NCI-H446 (cell line): Measurements from ENCODE around the gene NID2.

Source experiments
- DNase-seq, 2 experiments: peaks; one replicate each; lab custom pipeline; 2025; lab: John Stamatoyannopoulos, UW

Gene NID2

DNA sequence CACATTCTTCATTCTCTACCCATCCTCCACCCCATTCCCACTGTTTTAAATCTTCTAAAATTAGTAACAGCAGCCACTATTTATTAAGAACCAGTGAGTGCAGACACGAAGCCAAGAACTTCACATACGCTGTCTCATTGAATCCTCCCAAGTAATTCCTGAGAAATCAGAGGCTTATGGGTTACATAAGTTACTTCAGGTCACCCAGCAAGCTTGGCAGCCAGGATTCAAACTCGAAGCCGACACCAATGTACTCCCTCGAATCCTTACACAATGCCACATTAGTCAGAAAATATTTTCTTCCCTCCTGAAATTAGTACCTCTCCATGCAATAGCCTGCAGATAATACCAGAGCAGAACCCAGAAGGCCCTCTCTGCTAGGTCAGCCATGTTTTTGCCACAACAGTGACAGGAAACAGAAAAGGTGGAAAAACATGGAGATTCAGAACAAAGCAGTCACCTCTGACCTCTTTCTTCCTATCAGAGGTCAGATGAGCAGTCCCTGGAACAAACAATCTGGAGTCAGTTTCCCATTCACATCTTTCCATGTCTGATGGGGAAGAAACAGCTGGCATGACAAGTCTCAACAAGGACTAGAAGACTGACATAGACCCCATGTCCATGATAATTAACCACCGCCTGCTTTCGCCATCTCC lies 16.4 kb downstream of the NID2 start:
- no peak for DNase-seq

- no peak for DNase-seq
These were observed 17.0 kb downstream of the NID2 start for GRCh38 chr14:52051871-52052270.

GRCh38 chr14:52051251-52051650 lies 17.6 kb downstream of the NID2 start:
- DNase-seq = no peak

DNA sequence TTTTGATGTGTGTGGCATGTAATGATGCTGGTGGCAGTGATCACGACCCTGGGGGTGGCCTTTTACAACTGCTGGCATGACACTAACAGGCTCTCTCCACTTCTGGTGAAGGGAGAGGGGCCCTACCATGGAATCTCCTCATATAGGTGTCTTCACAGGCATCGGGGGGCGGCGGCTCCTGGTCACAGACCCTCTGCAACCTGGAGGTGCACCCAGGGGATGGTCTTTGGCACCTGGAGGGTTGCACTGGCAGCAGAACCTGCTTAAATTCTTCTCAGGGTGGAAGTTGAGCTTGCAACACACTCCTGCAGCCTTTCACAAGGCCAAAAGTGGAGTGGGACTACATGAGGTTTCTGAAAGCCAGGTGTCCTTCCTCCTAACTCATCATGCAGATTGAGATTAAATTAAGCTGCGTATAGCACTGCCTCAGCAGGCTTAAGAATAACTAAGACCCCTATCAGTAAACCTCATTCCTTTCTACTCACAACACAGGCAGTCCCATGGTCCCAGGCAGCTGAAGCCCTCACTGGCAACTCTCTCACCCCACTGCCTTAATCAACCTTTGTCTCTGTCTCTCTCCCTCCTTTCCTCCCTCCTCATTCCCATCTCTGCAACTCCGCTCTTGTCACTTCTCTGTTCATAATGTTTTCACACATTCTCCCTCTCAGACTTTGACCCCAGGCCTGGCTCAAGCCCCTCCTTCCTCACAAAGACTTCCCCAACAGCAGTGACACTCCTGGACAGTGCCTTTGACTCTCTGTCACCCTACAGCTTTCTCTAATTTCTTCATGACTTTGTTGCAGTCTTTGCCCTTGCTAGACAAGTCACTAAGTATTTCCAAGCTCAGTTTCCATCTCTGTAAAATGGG lies 18.9 kb downstream of the NID2 start:
- no peak for DNase-seq

DNA sequence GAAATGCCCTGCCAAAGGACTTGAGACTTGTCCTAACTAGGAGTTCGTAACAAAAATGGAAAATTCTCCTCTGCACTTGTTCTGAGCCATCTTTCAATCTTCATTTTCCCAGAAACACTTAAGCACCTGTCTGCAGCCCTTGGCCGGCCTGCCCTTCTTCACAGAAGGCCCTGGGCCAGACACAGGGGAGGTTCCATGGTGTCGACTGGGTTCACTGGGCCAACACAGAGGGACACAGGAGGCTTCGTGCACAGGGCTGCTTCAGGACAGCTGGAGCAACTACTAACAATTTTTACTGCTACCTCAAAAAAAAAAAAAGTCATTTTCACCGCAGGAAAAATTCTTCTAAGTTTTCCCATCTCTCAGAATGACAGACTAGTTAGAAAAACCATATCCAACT lies 19.6 kb downstream of the NID2 start:
- DNase-seq = no peak

GRCh38 chr14:52048641-52049204 lies 20.1 kb downstream of the NID2 start:
- DNase-seq = peak; percentile 34 to 56

- no peak for DNase-seq
These were observed 20.7 kb downstream of the NID2 start for GRCh38 chr14:52048116-52048515.

DNA sequence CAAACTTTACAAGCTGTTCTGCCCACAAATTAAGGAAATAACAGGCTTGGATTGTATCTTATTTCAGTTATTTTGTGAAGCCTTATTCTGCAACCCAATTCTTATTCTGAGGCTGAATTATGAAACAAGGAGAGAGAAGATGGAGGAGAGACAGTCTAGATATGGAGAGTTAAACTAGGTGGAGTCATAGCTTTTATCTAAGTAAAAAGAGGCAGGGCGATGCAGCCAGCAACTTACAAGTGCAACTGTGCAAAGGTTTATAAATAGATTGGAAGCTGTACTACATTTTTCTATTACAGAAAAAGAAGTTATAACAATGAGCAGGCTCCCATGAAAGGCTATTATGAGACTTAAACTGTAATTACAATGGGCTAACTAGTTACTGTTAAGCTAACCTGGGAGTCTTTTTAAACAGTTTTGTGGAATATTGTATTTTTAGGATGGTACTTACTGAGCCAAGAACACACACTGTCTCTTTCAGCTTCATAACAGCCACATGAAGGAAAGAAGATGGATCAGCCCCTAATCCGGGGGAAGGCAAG lies 22.4 kb downstream of the NID2 start:
- DNase-seq = no peak

GRCh38 chr14:52044791-52045522 lies 23.9 kb downstream of the NID2 start:
- no peak for DNase-seq

GRCh38 chr14:52043690-52044089 lies 25.2 kb downstream of the NID2 start:
- DNase-seq = peak in 1 of 2 experiments; percentile 25

DNA sequence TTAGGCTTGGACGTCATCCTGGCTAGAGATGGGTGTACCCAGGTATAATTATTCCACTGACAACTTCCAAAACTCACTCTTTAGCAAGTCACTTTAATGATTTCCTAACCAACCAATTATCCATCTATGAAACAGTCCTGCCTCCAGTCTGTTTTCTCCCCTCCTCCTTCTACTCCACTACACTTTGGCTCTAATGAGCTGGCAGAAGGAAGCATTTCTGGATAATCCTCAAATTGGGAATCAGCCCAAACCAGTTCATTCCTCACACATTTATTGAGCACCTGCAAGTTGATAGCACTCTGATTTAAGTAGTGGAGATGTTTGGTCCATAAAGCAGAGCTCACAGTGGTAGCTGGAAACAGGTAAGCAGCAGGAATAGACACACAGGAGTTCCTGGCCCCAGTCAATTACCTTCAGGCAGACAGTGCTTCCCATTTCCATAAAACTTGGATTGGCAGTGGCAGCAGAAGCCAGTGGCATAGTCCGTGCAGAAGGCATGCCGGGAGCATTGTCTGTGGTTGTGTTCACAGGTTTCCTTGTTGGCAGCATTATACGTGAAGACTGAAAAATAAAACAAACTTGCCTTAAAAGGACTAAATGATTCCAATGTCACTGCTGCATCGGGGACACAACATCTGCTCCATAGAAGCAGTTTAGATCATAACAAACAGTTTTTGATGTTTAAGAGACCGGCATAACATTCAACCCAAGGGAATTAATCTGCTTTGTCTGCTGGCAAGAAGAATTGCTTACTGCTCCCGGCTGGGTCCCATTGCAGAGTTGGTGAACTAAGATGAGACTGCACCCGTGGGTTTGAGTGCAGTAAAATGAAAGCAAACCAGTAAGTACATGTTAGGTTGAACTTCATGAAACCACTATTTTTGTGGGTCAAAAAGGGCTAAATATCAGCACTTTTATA lies 26.2 kb downstream of the NID2 start:
- DNase-seq = peak in 1 of 2 experiments; percentile 51

DNA sequence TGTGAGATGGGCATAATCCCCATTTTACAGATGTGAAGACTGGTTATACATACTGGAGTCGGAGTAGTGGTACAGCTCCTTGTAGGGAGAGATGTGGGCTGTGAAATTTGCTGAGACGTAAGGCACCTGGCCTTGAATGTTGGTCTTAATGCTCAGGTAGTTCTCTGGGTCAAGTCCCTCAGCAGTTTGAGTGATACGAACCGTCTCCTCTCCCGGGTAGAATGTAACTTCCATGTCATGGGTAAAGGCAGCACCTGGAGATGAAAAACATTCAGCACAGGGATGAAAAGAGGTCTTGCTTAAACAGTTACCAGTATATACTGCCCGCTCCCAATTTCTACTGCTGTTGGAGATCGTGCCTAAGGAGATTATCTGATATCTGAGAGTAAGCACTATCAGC lies 28.3 kb downstream of the NID2 start:
- no peak for DNase-seq

GRCh38 chr14:52039124-52039815 lies 29.6 kb downstream of the NID2 start:
- DNase-seq = no peak

DNA sequence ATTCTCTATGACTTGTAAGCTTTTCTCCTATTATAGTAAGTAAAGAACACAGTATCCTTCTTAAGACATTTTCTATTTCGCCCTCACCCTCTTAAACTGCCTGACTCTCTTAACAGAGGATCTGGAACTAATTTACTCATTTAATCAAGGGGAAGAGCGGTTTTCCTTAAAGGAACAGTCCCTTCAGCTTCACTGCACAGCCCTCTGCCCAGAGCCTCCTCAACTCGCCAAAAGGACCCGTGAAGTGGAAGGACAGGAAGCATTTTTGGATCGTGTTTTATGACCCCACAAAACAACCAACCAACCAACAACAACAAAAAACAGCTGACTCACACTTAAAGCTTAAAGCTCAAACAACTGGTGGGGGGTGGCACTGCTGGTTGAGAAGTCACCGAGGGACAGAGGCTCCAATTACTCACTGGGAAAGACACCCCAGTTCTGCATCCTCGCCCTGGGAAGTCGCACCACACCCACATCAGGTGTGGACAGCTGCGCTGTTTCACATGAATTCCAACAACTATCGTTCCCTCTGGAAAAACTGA lies 35.7 kb downstream of the NID2 start:
- DNase-seq = no peak

GRCh38 chr14:52032204-52032801 lies 36.6 kb downstream of the NID2 start:
- no peak for DNase-seq

DNA sequence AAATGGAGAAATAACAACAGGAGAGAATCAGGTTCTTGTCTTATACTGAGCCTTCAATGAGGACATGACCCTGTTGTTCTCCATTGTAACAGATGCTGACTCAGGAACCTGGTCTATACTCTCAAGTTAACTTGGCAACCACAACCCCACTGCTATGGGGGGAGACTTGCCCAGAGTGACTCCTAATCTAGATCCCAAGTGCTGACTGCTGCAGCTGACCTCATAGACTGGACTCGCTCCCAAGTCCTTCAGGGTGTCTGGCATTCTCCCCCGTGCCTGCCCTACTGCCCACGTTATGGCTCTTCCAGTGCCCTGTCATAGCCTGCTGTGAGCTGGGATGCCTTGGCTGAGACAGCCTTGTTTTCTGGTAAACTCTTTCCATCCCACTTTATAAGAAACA lies 37.1 kb downstream of the NID2 start:
- peak in 1 of 2 experiments; percentile 30 for DNase-seq

GRCh38 chr14:52029881-52030280 lies 39.0 kb downstream of the NID2 start:
- no peak for DNase-seq

GRCh38 chr14:52026901-52027300 lies 42.0 kb downstream of the NID2 start:
- no peak for DNase-seq

DNA sequence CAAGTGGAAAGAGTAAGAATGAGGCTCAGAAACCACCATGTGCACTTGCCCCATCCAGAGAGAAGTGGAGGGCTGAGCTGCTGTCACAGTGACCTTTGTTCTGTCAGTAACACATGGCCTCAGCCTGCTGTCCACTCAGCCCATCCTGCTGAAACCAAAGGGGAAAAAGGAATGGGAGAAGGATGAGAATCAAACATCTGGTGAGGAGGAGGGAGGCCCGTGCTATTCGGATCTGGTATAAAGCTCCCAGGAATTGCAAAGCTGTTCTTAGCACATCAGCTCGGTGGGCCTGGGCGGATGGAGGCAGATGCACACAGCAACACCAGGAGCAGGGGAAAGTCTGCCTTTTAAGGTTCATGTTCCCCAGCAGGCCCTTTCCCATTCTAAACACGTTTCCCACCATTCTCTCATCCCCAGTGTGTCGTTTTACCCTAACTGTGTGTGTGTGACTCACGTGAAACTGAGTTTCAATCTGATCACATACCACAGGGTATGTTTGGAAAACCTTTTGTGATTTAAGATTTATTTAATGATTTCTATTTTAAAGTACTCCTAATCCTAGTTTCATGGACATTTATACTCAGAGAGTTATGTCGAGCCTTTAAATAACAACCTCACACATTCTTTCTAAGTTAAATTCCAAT lies 42.7 kb downstream of the NID2 start:
- DNase-seq = no peak
